Lower lobe of right lung (tissue), 2 donors: ENCODE measurements around the gene UNKL. TPM values are rescaled to one million over a fixed set of nuclear protein-coding genes. Genes with fewer than 3 reads are reported as not detected.

Experiments
- ATAC-seq, 2 donors: fragments of 200-7000 bp; cut with Tn5 transposase; one replicate each; pipeline ENCODE4 v1.9.1; 2020 to 2022; ENCODE audit warnings: mild to moderate bottlenecking in 2 of 2, moderate library complexity in 2 of 2
- DNase-seq: peaks from one replicate; pipeline ENCODE4 v3.0.0-alpha.2; 2020
- H3K27ac ChIP-seq: fragments of 200-600 bp; one replicate; pipeline ENCODE4 v1.8.0; 2022
- H3K27me3 ChIP-seq: fragments of 200-600 bp; one replicate; pipeline ENCODE4 v1.8.0; 2022; ENCODE audit warnings: low read depth
- H3K36me3 ChIP-seq: fragments of 200-600 bp; one replicate; pipeline ENCODE4 v1.8.0; 2022; ENCODE audit warnings: mild to moderate bottlenecking
- H3K4me1 ChIP-seq: fragments of 200-600 bp; one replicate; pipeline ENCODE4 v1.8.0; 2022
- H3K4me3 ChIP-seq: fragments of 200-600 bp; one replicate; pipeline ENCODE4 v1.8.0; 2022; ENCODE audit warnings: mild to moderate bottlenecking
- H3K9me3 ChIP-seq: fragments of 200-600 bp; one replicate; pipeline ENCODE4 v1.8.0; 2022
- intact Hi-C: fragments of 100-400 bp; cut with DNase I; formaldehyde crosslinking; loops from one replicate; pipeline ENCODE4 v1.11.0; 2022
- total RNA-seq: library from RNA; stranded (reverse); fragmentation: NEBNext Ultra II Directional; extraction: Animal tissue kit (Norgen Biotek cat#: 25700); gene quantifications from one replicate; pipeline ENCODE4 v1.2.1, GENCODE V29; 2021
- TF ChIP-seq, protein P1 (sequence below): fragments of 200-600 bp; IDR thresholded peaks from one replicate; pipeline ENCODE4 v1.8.0; 2022; ENCODE audit warnings: antibody characterized with exemption, mild to moderate bottlenecking
- donor health status: DM: no; HTN: yes; CAD: no; lungs with severe emphysema.

Gene UNKL
- total RNA-seq, 1 donor from 2014 or later, result 23.1 TPM

DNA sequence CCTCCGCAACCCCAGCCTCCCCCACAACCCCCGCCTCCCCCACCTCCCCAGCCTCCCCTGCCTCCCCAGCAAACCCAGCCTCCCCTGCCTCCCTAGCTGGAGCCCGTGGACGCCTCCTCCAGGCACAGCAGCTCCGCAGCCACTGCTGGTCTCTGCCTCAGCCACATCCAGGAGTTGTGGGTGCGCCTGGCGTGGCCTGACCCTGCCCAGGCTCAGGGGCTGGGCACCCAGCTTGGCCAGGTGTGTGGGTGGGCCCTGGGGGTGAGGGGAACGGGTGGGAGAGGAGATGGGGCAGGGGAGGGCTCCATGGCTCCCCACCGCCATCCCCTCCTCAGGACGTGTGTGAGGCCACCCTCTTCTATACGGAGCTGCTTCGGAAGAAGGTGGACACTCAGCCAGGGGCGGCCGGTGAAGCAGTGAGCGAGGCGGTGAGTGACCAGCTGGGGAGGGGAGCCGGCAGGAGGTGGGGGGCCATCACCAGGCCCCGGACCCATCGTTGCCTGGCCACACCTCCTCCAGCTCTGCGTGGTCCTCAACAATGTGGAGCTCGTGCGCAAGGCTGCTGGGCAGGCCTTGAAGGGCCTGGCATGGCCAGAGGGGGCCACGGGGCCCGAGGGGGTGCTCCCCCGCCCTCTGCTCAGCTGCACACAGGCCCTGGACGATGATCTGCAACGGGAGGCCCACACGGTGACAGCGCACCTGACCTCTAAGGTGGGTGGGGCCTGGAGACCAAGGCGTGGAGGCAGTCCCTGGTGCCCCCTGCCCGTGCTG is 68.7 kb downstream of the UNKL start:
- peaks cover 30% of the 10 kb centered on the region for H3K36me3 ChIP-seq
- no peaks in the 10 kb centered on the region for H3K27me3 ChIP-seq
- TF ChIP-seq, protein P1, sequence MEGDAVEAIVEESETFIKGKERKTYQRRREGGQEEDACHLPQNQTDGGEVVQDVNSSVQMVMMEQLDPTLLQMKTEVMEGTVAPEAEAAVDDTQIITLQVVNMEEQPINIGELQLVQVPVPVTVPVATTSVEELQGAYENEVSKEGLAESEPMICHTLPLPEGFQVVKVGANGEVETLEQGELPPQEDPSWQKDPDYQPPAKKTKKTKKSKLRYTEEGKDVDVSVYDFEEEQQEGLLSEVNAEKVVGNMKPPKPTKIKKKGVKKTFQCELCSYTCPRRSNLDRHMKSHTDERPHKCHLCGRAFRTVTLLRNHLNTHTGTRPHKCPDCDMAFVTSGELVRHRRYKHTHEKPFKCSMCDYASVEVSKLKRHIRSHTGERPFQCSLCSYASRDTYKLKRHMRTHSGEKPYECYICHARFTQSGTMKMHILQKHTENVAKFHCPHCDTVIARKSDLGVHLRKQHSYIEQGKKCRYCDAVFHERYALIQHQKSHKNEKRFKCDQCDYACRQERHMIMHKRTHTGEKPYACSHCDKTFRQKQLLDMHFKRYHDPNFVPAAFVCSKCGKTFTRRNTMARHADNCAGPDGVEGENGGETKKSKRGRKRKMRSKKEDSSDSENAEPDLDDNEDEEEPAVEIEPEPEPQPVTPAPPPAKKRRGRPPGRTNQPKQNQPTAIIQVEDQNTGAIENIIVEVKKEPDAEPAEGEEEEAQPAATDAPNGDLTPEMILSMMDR, result no peak
- H3K4me3 ChIP-seq, result no peak overlapping the region
- no peaks in the 10 kb centered on the region for H3K9me3 ChIP-seq
- DNase-seq (no peak), ATAC-seq (no peak)
- H3K27ac ChIP-seq, result no peak overlapping the region
- H3K4me1 ChIP-seq, result peaks cover 26% of the 10 kb centered on the region
- intact Hi-C loops, result no loop called here

DNA sequence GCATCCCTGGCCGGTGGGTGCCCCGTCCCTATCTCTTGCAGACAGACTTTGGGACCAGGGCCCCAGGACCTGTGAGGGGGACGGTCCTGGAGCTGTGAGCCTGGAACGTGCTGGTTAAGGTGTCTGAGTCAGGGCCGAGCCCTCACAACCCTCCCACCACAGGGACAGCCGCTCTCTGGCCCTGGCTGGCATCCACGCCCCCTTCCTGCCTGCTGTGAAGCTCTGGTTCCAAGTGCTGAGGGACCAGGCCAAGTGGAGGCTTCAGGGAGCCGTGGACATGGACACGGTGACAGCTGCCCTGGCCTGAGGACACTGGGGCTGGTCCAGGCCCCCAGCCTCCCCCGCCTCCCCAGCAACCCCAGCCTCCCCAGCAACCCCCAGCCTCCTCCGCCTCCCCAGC is 69.4 kb downstream of the UNKL start:
- no peak for DNase-seq
- TF ChIP-seq, protein P1, result no peak
- Histone ChIP-seq H3K9me3 (no peaks in the 10 kb centered on the region), H3K4me1 (peaks cover 19% of the 10 kb centered on the region), H3K27me3 (no peaks in the 10 kb centered on the region), H3K36me3 (peaks cover 24% of the 10 kb centered on the region), H3K4me3 (no peak overlapping the region), H3K27ac (no peak overlapping the region)
- intact Hi-C loops, result no loop called here
- ATAC-seq, result no peak

DNA sequence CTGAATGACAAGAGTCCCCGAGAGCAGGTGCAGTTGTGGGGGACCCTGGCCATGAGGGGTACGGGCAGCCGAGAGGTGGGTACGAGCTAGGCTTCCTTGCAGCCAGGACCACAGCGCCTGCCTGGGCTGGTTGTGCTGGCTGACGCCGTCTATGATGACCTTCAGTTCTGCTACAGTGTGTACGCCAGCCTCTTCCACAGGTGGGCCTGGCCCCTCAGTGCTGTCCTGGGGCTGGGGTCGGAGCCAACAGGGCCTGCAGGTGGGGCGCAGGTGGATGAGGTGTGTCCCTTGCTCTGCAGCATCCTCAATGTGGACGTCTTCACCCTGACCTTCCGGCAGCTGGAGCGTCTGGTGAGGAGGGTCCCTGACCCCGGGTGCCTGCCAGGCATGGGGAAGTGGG is 70.0 kb downstream of the UNKL start:
- Histone ChIP-seq H3K4me1 (peaks cover 17% of the 10 kb centered on the region), H3K27me3 (no peaks in the 10 kb centered on the region), H3K9me3 (no peaks in the 10 kb centered on the region), H3K27ac (no peak overlapping the region), H3K36me3 (peaks cover 18% of the 10 kb centered on the region), H3K4me3 (no peak overlapping the region)
- no peak for DNase-seq
- intact Hi-C loops, result no loop called here
- TF ChIP-seq, protein P1, result no peak
- ATAC-seq, result no peak

DNA sequence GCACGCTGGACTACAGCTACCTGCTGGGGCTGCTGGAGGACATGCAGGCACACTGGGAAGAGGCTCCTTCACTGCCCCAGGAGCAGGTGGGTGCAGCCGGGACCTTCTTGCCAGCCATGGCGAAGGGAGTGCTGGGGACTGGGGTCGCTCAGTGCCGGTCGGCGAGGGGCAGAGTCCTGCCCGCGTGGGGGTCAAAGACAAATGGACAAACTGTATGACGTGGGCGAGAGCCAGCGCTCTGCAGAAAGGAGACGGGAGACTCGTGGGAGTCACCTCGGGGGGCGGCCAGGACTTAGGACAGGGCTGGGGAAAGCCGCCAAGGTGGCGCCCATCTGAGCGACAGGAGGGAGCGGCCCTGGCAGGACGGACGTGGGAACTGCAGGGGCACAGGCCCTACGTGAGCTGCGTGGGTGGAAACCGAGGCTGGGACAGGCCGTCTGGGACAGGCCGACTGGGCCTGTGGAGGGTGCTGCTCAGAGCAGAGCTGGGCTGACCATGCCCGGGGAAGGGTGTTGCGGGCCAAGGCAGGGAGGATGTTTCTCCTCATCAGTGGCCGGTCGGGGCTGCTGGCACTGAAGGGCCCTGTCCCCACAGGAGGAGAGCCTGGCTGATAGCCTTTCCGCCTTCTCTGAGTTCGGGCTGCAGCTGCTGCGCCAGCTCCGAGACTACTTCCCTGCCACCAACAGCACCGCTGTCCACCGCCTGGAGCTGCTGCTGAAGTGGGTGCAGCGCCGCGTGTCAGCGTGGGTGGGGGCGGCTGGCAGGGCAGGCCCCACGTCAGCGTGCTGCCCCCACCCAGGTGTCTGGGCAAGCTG is 70.9 kb downstream of the UNKL start:
- intact Hi-C loops, result no loop called here
- DNase-seq, result no peak

More for the DNA sequence above, 70.9 kb downstream of the UNKL start:
- no peak for ATAC-seq
- peaks cover 17% of the 10 kb centered on the region for H3K4me1 ChIP-seq
- H3K4me3 ChIP-seq, result peak overlapping the region; percentile 49
- H3K27ac ChIP-seq, result no peak overlapping the region
- H3K9me3 ChIP-seq, result no peaks in the 10 kb centered on the region
- TF ChIP-seq, protein P1, result no peak
- H3K27me3 ChIP-seq, result no peaks in the 10 kb centered on the region
- peaks cover 10% of the 10 kb centered on the region for H3K36me3 ChIP-seq
